ENCODE measurements around the gene BRD7.

Gene BRD7

GRCh38 chr16:50318796-50319578, 49.8 kb downstream of the BRD7 start:
- DNase-seq = peak; percentile 17

- no peak for DNase-seq
Observed at GRCh38 chr16:50316848-50317630, 51.7 kb downstream of the BRD7 start.

- no peak for DNase-seq
Observed at GRCh38 chr16:50316102-50316847, 52.5 kb downstream of the BRD7 start.

GRCh38 chr16:50315346-50315997, 53.3 kb downstream of the BRD7 start:
- DNase-seq = no peak

GRCh38 chr16:50314665-50315064, 54.1 kb downstream of the BRD7 start:
- no peak for DNase-seq

GRCh38 chr16:50313596-50314478, 55.0 kb downstream of the BRD7 start:
- DNase-seq = peak; percentile 28

GRCh38 chr16:50311891-50312501, 56.8 kb downstream of the BRD7 start:
- DNase-seq = no peak

GRCh38 chr16:50311134-50311528, 57.7 kb downstream of the BRD7 start:
- DNase-seq = no peak

GRCh38 chr16:50310308-50311133, 58.3 kb downstream of the BRD7 start:
- DNase-seq = no peak

GRCh38 chr16:50309527-50310307, 59.1 kb downstream of the BRD7 start:
- no peak for DNase-seq

GRCh38 chr16:50309156-50309526, 59.6 kb downstream of the BRD7 start:
- DNase-seq = no peak

- DNase-seq = no peak
Observed at GRCh38 chr16:50308237-50308965, 60.4 kb downstream of the BRD7 start.

- DNase-seq = no peak
Observed at GRCh38 chr16:50306287-50306686, 62.5 kb downstream of the BRD7 start.

- no peak for DNase-seq
Observed at GRCh38 chr16:50305441-50306061, 63.2 kb downstream of the BRD7 start.

- DNase-seq = no peak
Observed at GRCh38 chr16:50304467-50305440, 64.0 kb downstream of the BRD7 start.

- no peak for DNase-seq
Observed at GRCh38 chr16:50303605-50304466, 65.0 kb downstream of the BRD7 start.
